Measurements from ENCODE around the gene PMVK. TPM values are rescaled to one million over a fixed set of nuclear protein-coding genes. Genes with fewer than 3 reads are reported as not detected.

Gene PMVK
- total and polyA plus RNA-seq, 3 experiments from 2014 or later: 44.7 to 55.5 (median 45.2) TPM

GRCh38 chr1:154971341-154971998 lies 35.0 kb upstream of the PMVK start:
- no peaks in the 10 kb centered on the region for H3K27me3 Mint-ChIP-seq
- H3K36me3 Mint-ChIP-seq: peaks cover 0 to 47% (median 4%) of the 10 kb centered on the region in 3 donors
- no peak overlapping the region for H3K4me3 ChIP-seq (ENCODE audit: low read length)
- CTCF ChIA-PET: interaction anchor here (0.9 to 3.6 kb wide), 8 partner anchors 10 to 72 kb away, joined by 3 to 21 read pairs (median 4); partner anchors contain the start of genes FLAD1, PBXIP1 and PYGO2
- no peaks in the 10 kb centered on the region for H3K27me3 ChIP-seq (ENCODE audit: insufficient read depth, low read length, poor library complexity, severe bottlenecking)
- H3K36me3 ChIP-seq (ENCODE audit: insufficient read depth, low read length): peaks cover 20% of the 10 kb centered on the region
- no peaks in the 10 kb centered on the region for H3K9me3 Mint-ChIP-seq
- H3K9me3 ChIP-seq (ENCODE audit: low read length): no peaks in the 10 kb centered on the region
- POLR2A ChIA-PET: interaction anchor here (0.9 to 4.2 kb wide), 2 partner anchors 12 to 19 kb away, joined by 4 to 30 read pairs; partner anchors contain the start of gene FLAD1
- H3K4me3 Mint-ChIP-seq: peak overlapping the region in 6 of 7 donors; percentile 21 to 61 (median 34)
- H3K4me1 ChIP-seq (ENCODE audit: insufficient read depth, low read length): peaks cover 38% of the 10 kb centered on the region
- H3K4me1 Mint-ChIP-seq: peaks cover 24 to 38% (median 27%) of the 10 kb centered on the region in 3 donors
- peak overlapping the region; percentile 60 for H3K27ac ChIP-seq (ENCODE audit: low read depth, low read length)
- H3K27ac Mint-ChIP-seq: peak overlapping the region in 6 of 8 donors; percentile 8 to 91 (median 66)
- DNase-seq: peak in 1 of 5 donors; percentile 15

- H3K27me3 ChIP-seq (ENCODE audit: insufficient read depth, low read length, poor library complexity, severe bottlenecking): no peaks in the 10 kb centered on the region
- H3K27me3 Mint-ChIP-seq: no peaks in the 10 kb centered on the region
- no peak within 1 kb of the TSS for H3K4me3 ChIP-seq (ENCODE audit: low read length)
- peaks cover 27% of the 10 kb centered on the region for H3K36me3 ChIP-seq (ENCODE audit: insufficient read depth, low read length)
- no peaks in the 10 kb centered on the region for H3K9me3 Mint-ChIP-seq
- peaks cover 31% of the 10 kb centered on the region for H3K4me1 ChIP-seq (ENCODE audit: insufficient read depth, low read length)
- H3K27ac Mint-ChIP-seq: peak within 1 kb of the TSS; percentile 8 to 95 (median 72)
- H3K36me3 Mint-ChIP-seq: peaks cover 0 to 54% (median 4%) of the 10 kb centered on the region in 3 donors
- H3K27ac ChIP-seq (ENCODE audit: low read depth, low read length): peak within 1 kb of the TSS; percentile 60
- peak within 1 kb of the TSS in 6 of 7 donors; percentile 21 to 61 (median 34) for H3K4me3 Mint-ChIP-seq
- no peaks in the 10 kb centered on the region for H3K9me3 ChIP-seq (ENCODE audit: low read length)
- DNase-seq: peak in 1 of 5 donors; percentile 48
- CTCF ChIA-PET: interaction anchor here (0.9 to 3.6 kb wide), 7 partner anchors 9 to 73 kb away, joined by 3 to 21 read pairs (median 4); partner anchors contain the start of genes PBXIP1 and PYGO2
- POLR2A ChIA-PET: interaction anchor here (0.9 kb wide), 1 partner anchor 19 kb away, joined by 4 read pairs; no protein-coding TSS in a partner anchor
- H3K4me1 Mint-ChIP-seq: peaks cover 24 to 38% (median 27%) of the 10 kb centered on the region in 3 donors
Measured at GRCh38 chr1:154970631-154971340, 34.3 kb upstream of the PMVK start, which contains the start of gene SHC1. SHC1 (minus strand) TSS chr1:154970747; CDS start chr1:154970526, 221 bp downstream.

GRCh38 chr1:154969860-154970452 lies 33.4 kb upstream of the PMVK start:
- Histone ChIP-seq H3K4me1 (ENCODE audit: insufficient read depth, low read length) (peaks cover 30% of the 10 kb centered on the region), H3K9me3 (ENCODE audit: low read length) (no peaks in the 10 kb centered on the region), H3K4me3 (ENCODE audit: low read length) (no peak overlapping the region), H3K36me3 (ENCODE audit: insufficient read depth, low read length) (peaks cover 33% of the 10 kb centered on the region), H3K27ac (ENCODE audit: low read depth, low read length) (peak overlapping the region; percentile 51), H3K27me3 (ENCODE audit: insufficient read depth, low read length, poor library complexity, severe bottlenecking) (no peaks in the 10 kb centered on the region)
- DNase-seq: peak in 1 of 5 donors; percentile 35
- CTCF ChIA-PET: interaction anchor here (1.2 to 3.6 kb wide), 4 partner anchors 8 to 47 kb away, joined by 3 to 21 read pairs (median 10); partner anchors contain the start of gene PYGO2
- Mint-ChIP-seq H3K4me3 (peak overlapping the region in 2 of 7 donors; percentile 2 to 49), H3K36me3 (peaks cover 0 to 62% (median 5%) of the 10 kb centered on the region in 3 donors), H3K27me3 (no peaks in the 10 kb centered on the region), H3K9me3 (no peaks in the 10 kb centered on the region), H3K27ac (peak overlapping the region in 5 of 8 donors; percentile 47 to 95 (median 82)), H3K4me1 (peaks cover 24 to 38% (median 27%) of the 10 kb centered on the region in 3 donors)
- POLR2A ChIA-PET: no interaction called here

- Histone ChIP-seq H3K36me3 (ENCODE audit: insufficient read depth, low read length) (peaks cover 33% of the 10 kb centered on the region), H3K4me1 (ENCODE audit: insufficient read depth, low read length) (peaks cover 30% of the 10 kb centered on the region), H3K9me3 (ENCODE audit: low read length) (no peaks in the 10 kb centered on the region), H3K4me3 (ENCODE audit: low read length) (no peak overlapping the region), H3K27me3 (ENCODE audit: insufficient read depth, low read length, poor library complexity, severe bottlenecking) (no peaks in the 10 kb centered on the region), H3K27ac (ENCODE audit: low read depth, low read length) (peak overlapping the region; percentile 29)
- ChIA-PET POLR2A (no interaction called here), CTCF (interaction anchor here (1.1 to 3.6 kb wide), 3 partner anchors 13 to 30 kb away, joined by 3 to 15 read pairs (median 3); no protein-coding TSS in a partner anchor)
- peaks cover 24 to 38% (median 27%) of the 10 kb centered on the region in 3 donors for H3K4me1 Mint-ChIP-seq
- peak overlapping the region in 5 of 8 donors; percentile 47 to 95 (median 82) for H3K27ac Mint-ChIP-seq
- H3K27me3 Mint-ChIP-seq: no peaks in the 10 kb centered on the region
- H3K4me3 Mint-ChIP-seq: peak overlapping the region in 1 of 7 donors; percentile 2
- H3K36me3 Mint-ChIP-seq: peaks cover 0 to 67% (median 7%) of the 10 kb centered on the region in 3 donors
- peak in 1 of 5 donors; percentile 22 for DNase-seq
- no peaks in the 10 kb centered on the region for H3K9me3 Mint-ChIP-seq
Measured at GRCh38 chr1:154969246-154969645, 32.7 kb upstream of the PMVK start.

DNA sequence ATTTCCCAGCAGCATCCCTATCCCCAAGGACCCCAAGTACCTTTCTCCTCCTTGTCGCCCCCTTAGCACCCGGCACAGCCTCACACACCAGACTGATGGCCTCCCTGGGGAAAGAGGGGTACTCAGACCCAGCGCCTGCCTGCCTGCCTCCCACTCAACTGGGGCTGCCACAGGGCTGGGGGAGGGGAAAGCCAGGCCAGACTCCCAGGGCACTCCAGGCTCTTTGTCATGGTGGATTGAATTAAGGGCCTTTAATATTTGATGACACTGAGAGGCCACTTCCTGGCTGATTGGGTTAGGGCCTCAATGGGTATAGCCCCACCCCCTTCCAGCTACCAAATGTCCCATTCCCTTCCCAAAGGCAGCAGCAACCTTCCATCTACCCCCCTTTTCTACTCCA lies 32.2 kb upstream of the PMVK start:
- H3K9me3 ChIP-seq (ENCODE audit: low read length): no peaks in the 10 kb centered on the region
- H3K27me3 ChIP-seq (ENCODE audit: insufficient read depth, low read length, poor library complexity, severe bottlenecking): no peaks in the 10 kb centered on the region
- H3K36me3 ChIP-seq (ENCODE audit: insufficient read depth, low read length): peaks cover 37% of the 10 kb centered on the region
- H3K4me1 Mint-ChIP-seq: peaks cover 27 to 41% (median 30%) of the 10 kb centered on the region in 3 donors
- ChIA-PET CTCF (interaction anchor here (1.1 to 1.6 kb wide), 2 partner anchors 12 to 25 kb away, joined by 3 read pairs; no protein-coding TSS in a partner anchor), POLR2A (no interaction called here)
- no peaks in the 10 kb centered on the region for H3K27me3 Mint-ChIP-seq
- peak overlapping the region in 4 of 8 donors; percentile 19 to 78 (median 42) for H3K27ac Mint-ChIP-seq
- DNase-seq: peak in 1 of 5 donors; percentile 38
- H3K4me1 ChIP-seq (ENCODE audit: insufficient read depth, low read length): peaks cover 30% of the 10 kb centered on the region
- no peaks in the 10 kb centered on the region for H3K9me3 Mint-ChIP-seq
- H3K27ac ChIP-seq (ENCODE audit: low read depth, low read length): peak overlapping the region; percentile 29
- H3K36me3 Mint-ChIP-seq: peaks cover 0 to 72% (median 7%) of the 10 kb centered on the region in 3 donors
- H3K4me3 ChIP-seq (ENCODE audit: low read length): no peak overlapping the region
- H3K4me3 Mint-ChIP-seq: no peak overlapping the region

DNA sequence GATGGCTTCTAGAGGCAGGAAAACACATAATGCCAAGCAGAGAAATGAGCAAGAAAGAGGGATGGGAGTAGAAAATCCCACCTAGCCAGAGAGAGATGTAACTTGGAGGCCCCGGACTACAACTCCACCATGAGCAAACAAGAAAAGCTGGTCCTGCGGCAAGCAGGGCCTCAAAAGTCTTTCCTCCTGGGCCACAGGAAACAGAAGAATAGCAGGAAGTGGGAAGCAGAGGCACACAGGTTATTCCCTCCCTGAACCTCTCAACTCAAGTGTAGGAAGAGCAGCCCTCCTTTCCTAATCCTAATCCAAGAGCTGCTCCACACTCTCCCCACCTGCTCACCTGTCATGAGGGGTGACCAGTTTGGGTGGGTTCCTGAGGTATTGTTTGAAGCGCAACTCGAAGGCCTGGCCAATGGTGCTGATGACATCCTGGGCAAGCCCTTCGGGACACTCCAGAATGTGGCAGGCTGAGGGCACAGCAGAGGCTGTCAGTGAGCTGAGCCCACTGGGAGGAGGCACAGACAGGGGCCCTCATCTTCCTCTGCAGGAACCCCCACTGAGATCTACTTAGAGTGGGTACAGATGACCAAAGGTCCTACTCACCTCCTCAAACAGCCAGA lies 30.9 kb upstream of the PMVK start:
- peak in 1 of 5 donors; percentile 5 for DNase-seq
- Histone ChIP-seq H3K36me3 (ENCODE audit: insufficient read depth, low read length) (peaks cover 40% of the 10 kb centered on the region), H3K4me3 (ENCODE audit: low read length) (no peak overlapping the region), H3K27ac (ENCODE audit: low read depth, low read length) (no peak overlapping the region), H3K4me1 (ENCODE audit: insufficient read depth, low read length) (peaks cover 25% of the 10 kb centered on the region), H3K27me3 (ENCODE audit: insufficient read depth, low read length, poor library complexity, severe bottlenecking) (no peaks in the 10 kb centered on the region), H3K9me3 (ENCODE audit: low read length) (no peaks in the 10 kb centered on the region)
- no peaks in the 10 kb centered on the region for H3K9me3 Mint-ChIP-seq
- peak overlapping the region in 2 of 8 donors; percentile 50 to 51 for H3K27ac Mint-ChIP-seq
- H3K27me3 Mint-ChIP-seq: no peaks in the 10 kb centered on the region
- ChIA-PET CTCF (interaction anchor here (1.7 to 1.9 kb wide), 2 partner anchors 12 to 16 kb away, joined by 4 to 7 read pairs; partner anchors contain the start of genes FLAD1 and PBXIP1), POLR2A (no interaction called here)
- H3K4me3 Mint-ChIP-seq: no peak overlapping the region
- H3K36me3 Mint-ChIP-seq: peaks cover 0 to 77% (median 9%) of the 10 kb centered on the region in 3 donors
- H3K4me1 Mint-ChIP-seq: peaks cover 28 to 46% (median 36%) of the 10 kb centered on the region in 3 donors

DNA sequence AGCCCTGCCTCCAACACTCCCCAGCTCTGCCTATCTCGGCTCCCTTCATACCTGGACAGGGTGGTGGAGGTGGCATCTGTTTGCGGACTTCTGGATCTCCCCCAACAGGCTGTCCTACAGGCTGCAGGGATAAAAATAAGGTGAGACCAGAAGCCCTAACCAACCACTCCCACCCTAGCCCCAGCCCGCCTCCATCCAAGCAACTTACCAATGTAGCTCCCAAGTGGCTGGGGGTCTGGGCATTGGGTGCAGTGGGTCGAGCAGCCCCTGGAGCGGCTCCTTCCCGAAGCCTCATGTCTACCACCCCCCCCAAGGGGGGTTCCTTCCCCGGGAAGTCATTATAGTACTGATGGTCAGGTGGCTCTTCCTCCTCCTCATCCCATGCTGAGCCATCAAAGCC lies 29.6 kb upstream of the PMVK start:
- no peaks in the 10 kb centered on the region for H3K9me3 ChIP-seq (ENCODE audit: low read length)
- peak overlapping the region in 1 of 7 donors; percentile 51 for H3K4me3 Mint-ChIP-seq
- POLR2A ChIA-PET: no interaction called here
- no peaks in the 10 kb centered on the region for H3K27me3 ChIP-seq (ENCODE audit: insufficient read depth, low read length, poor library complexity, severe bottlenecking)
- no peak overlapping the region for H3K27ac Mint-ChIP-seq
- peaks cover 0 to 72% (median 8%) of the 10 kb centered on the region in 3 donors for H3K36me3 Mint-ChIP-seq
- peaks cover 18% of the 10 kb centered on the region for H3K4me1 ChIP-seq (ENCODE audit: insufficient read depth, low read length)
- no peaks in the 10 kb centered on the region for H3K27me3 Mint-ChIP-seq
- peaks cover 40% of the 10 kb centered on the region for H3K36me3 ChIP-seq (ENCODE audit: insufficient read depth, low read length)
- DNase-seq: peak in 1 of 5 donors; percentile 14
- H3K4me3 ChIP-seq (ENCODE audit: low read length): no peak overlapping the region
- H3K9me3 Mint-ChIP-seq: no peaks in the 10 kb centered on the region
- peaks cover 21 to 40% (median 30%) of the 10 kb centered on the region in 3 donors for H3K4me1 Mint-ChIP-seq
- H3K27ac ChIP-seq (ENCODE audit: low read depth, low read length): no peak overlapping the region
- CTCF ChIA-PET: interaction anchor here (1.5 to 1.9 kb wide), 4 partner anchors 11 to 92 kb away, joined by 3 to 7 read pairs (median 4); partner anchors contain the start of genes FLAD1 and PBXIP1

Measured in CD8-positive, alpha-beta memory T cell (primary cell).